ENCODE data around the gene CSNK1E. TPM values are rescaled to one million over a fixed set of nuclear protein-coding genes. Genes with fewer than 3 reads are reported as not detected.

The CSNK1E gene
- total RNA-seq, 2 experiments from 2014 or later: 117 to 145 TPM

GRCh38 chr22:38314051-38314932 is 2.9 kb downstream of the CSNK1E start:
- POLR2A ChIA-PET: interaction anchor here (0.6 to 1.3 kb wide), 3 partner anchors 8 to 84 kb away, joined by 3 to 5 read pairs (median 4); no protein-coding TSS in a partner anchor
- CTCF ChIA-PET: interaction anchor here (0.9 to 2.4 kb wide), 3 partner anchors 9 to 260 kb away, joined by 3 to 11 read pairs (median 4); no protein-coding TSS in a partner anchor
- Mint-ChIP-seq H3K36me3 (ENCODE audit: low read depth) (peaks cover 32% of the 10 kb centered on the region), H3K4me3 (peak overlapping the region; percentile 90), H3K4me1 (peaks cover 60% of the 10 kb centered on the region), H3K9me3 (ENCODE audit: low read depth) (no peaks in the 10 kb centered on the region), H3K27ac (peak overlapping the region; percentile 94), H3K27me3 (no peaks in the 10 kb centered on the region)
- no peak for ATAC-seq
- peak; percentile 14 for DNase-seq
- intact Hi-C loops (cut with DNase I, micrococcal nuclease): no loop called here

- peaks cover 64% of the 10 kb centered on the region for H3K4me1 Mint-ChIP-seq
- H3K9me3 Mint-ChIP-seq (ENCODE audit: low read depth): no peaks in the 10 kb centered on the region
- ChIA-PET CTCF (interaction anchor here (0.9 to 2.4 kb wide), 3 partner anchors 8 to 259 kb away, joined by 3 to 11 read pairs (median 4); no protein-coding TSS in a partner anchor), POLR2A (interaction anchor here (0.6 to 0.8 kb wide), 2 partner anchors 51 to 85 kb away, joined by 3 to 4 read pairs; no protein-coding TSS in a partner anchor)
- DNase-seq (peak; percentile 49), ATAC-seq (no peak)
- no peaks in the 10 kb centered on the region for H3K27me3 Mint-ChIP-seq
- H3K36me3 Mint-ChIP-seq (ENCODE audit: low read depth): peaks cover 35% of the 10 kb centered on the region
- intact Hi-C loops (cut with DNase I, micrococcal nuclease): no loop called here
- peak overlapping the region; percentile 90 for H3K4me3 Mint-ChIP-seq
- peak overlapping the region; percentile 94 for H3K27ac Mint-ChIP-seq
Measured at GRCh38 chr22:38313384-38313955, 3.8 kb downstream of the CSNK1E start.

- Mint-ChIP-seq H3K9me3 (ENCODE audit: low read depth) (no peaks in the 10 kb centered on the region), H3K27me3 (no peaks in the 10 kb centered on the region), H3K4me3 (no peak overlapping the region), H3K4me1 (peaks cover 63% of the 10 kb centered on the region), H3K27ac (no peak overlapping the region), H3K36me3 (ENCODE audit: low read depth) (peaks cover 36% of the 10 kb centered on the region)
- CTCF ChIA-PET: no interaction called here
- ATAC-seq (no peak), DNase-seq (no peak)
- intact Hi-C loops (cut with DNase I, micrococcal nuclease): no loop called here
- POLR2A ChIA-PET: interaction anchor here (0.6 kb wide), 1 partner anchor 54 kb away, joined by 3 read pairs; no protein-coding TSS in a partner anchor
Measured at GRCh38 chr22:38312261-38312800, 4.9 kb downstream of the CSNK1E start.

GRCh38 chr22:38311323-38311620 is 6.0 kb downstream of the CSNK1E start:
- Mint-ChIP-seq H3K27ac (peak overlapping the region; percentile 82), H3K4me1 (peaks cover 70% of the 10 kb centered on the region), H3K27me3 (no peaks in the 10 kb centered on the region), H3K36me3 (ENCODE audit: low read depth) (peaks cover 38% of the 10 kb centered on the region), H3K4me3 (no peak overlapping the region), H3K9me3 (ENCODE audit: low read depth) (no peaks in the 10 kb centered on the region)
- ATAC-seq: peak; percentile 47
- intact Hi-C loops (cut with DNase I, micrococcal nuclease): no loop called here
- POLR2A ChIA-PET: no interaction called here
- CTCF ChIA-PET: no interaction called here
- no peak for DNase-seq

- Mint-ChIP-seq H3K4me1 (peaks cover 73% of the 10 kb centered on the region), H3K27me3 (no peaks in the 10 kb centered on the region), H3K36me3 (ENCODE audit: low read depth) (peaks cover 34% of the 10 kb centered on the region), H3K4me3 (no peak overlapping the region), H3K27ac (peak overlapping the region; percentile 82), H3K9me3 (ENCODE audit: low read depth) (no peaks in the 10 kb centered on the region)
- no peak for ATAC-seq
- DNase-seq: peak; percentile 18
- CTCF ChIA-PET: no interaction called here
- intact Hi-C loops (cut with DNase I, micrococcal nuclease): no loop called here
- POLR2A ChIA-PET: no interaction called here
Measured at GRCh38 chr22:38310518-38311322, 6.5 kb downstream of the CSNK1E start.

- CTCF ChIA-PET: interaction anchor here (0.7 kb wide), 1 partner anchor 404 kb away, joined by 3 read pairs; no protein-coding TSS in a partner anchor
- Mint-ChIP-seq H3K4me3 (no peak overlapping the region), H3K27me3 (no peaks in the 10 kb centered on the region), H3K9me3 (ENCODE audit: low read depth) (no peaks in the 10 kb centered on the region), H3K4me1 (peaks cover 72% of the 10 kb centered on the region), H3K36me3 (ENCODE audit: low read depth) (peaks cover 34% of the 10 kb centered on the region), H3K27ac (no peak overlapping the region)
- DNase-seq: no peak
- intact Hi-C loops (cut with DNase I, micrococcal nuclease): no loop called here
- POLR2A ChIA-PET: interaction anchor here (0.8 kb wide), 1 partner anchor 15 kb away, joined by 4 read pairs; no protein-coding TSS in a partner anchor
- ATAC-seq: no peak
Measured at GRCh38 chr22:38309614-38310517, 7.4 kb downstream of the CSNK1E start.

GRCh38 chr22:38308791-38309498 is 8.3 kb downstream of the CSNK1E start:
- peaks cover 34% of the 10 kb centered on the region for H3K36me3 Mint-ChIP-seq (ENCODE audit: low read depth)
- H3K27me3 Mint-ChIP-seq: no peaks in the 10 kb centered on the region
- ChIA-PET CTCF (no interaction called here), POLR2A (interaction anchor here (0.8 kb wide), 1 partner anchor 14 kb away, joined by 4 read pairs; no protein-coding TSS in a partner anchor)
- peak overlapping the region; percentile 35 for H3K27ac Mint-ChIP-seq
- H3K4me1 Mint-ChIP-seq: peaks cover 70% of the 10 kb centered on the region
- no peak overlapping the region for H3K4me3 Mint-ChIP-seq
- intact Hi-C loops (cut with DNase I, micrococcal nuclease): no loop called here
- no peaks in the 10 kb centered on the region for H3K9me3 Mint-ChIP-seq (ENCODE audit: low read depth)
- ATAC-seq: no peak
- no peak for DNase-seq

- peak; percentile 67 for DNase-seq
- Mint-ChIP-seq H3K27ac (peak overlapping the region; percentile 88), H3K9me3 (ENCODE audit: low read depth) (no peaks in the 10 kb centered on the region), H3K4me1 (peaks cover 40% of the 10 kb centered on the region), H3K4me3 (peak overlapping the region; percentile 37), H3K27me3 (no peaks in the 10 kb centered on the region), H3K36me3 (ENCODE audit: low read depth) (peaks cover 32% of the 10 kb centered on the region)
- intact Hi-C loops (cut with DNase I, micrococcal nuclease): no loop called here
- ATAC-seq: peak; percentile 92
- POLR2A ChIA-PET: interaction anchor here (1.2 kb wide), 2 partner anchors 9 to 10 kb away, joined by 4 to 5 read pairs; no protein-coding TSS in a partner anchor
- CTCF ChIA-PET: interaction anchor here (0.6 to 2.0 kb wide), 11 partner anchors 9 to 340 kb away, joined by 3 to 11 read pairs (median 4); no protein-coding TSS in a partner anchor
Measured at GRCh38 chr22:38305471-38306448, 11.5 kb downstream of the CSNK1E start.

- DNase-seq: no peak
- H3K9me3 Mint-ChIP-seq (ENCODE audit: low read depth): no peaks in the 10 kb centered on the region
Measured at GRCh38 chr22:38304526-38304925, 12.7 kb downstream of the CSNK1E start.

More at GRCh38 chr22:38304526-38304925, 12.7 kb downstream of the CSNK1E start:
- Mint-ChIP-seq H3K36me3 (ENCODE audit: low read depth) (peaks cover 38% of the 10 kb centered on the region), H3K27me3 (no peaks in the 10 kb centered on the region), H3K4me1 (peaks cover 37% of the 10 kb centered on the region), H3K4me3 (no peak overlapping the region), H3K27ac (no peak overlapping the region)
- ATAC-seq: no peak
- intact Hi-C loops (cut with DNase I, micrococcal nuclease): no loop called here
- POLR2A ChIA-PET: no interaction called here
- CTCF ChIA-PET: no interaction called here

Data from activated CD4-positive, alpha-beta T cell treated with anti-CD3 and anti-CD28 coated beads for 36 hours (primary cell).